Endothelial cell of umbilical vein (primary cell): ENCODE data around the gene STEAP1. TPM values are rescaled to one million over a fixed set of nuclear protein-coding genes. Genes with fewer than 3 reads are reported as not detected.
"Not testable (repeated sequence)": the region's sequence is repeated elsewhere in the genome, so short reads cannot be mapped to it uniquely, and the experiment has no call there.

Experiments used
- BruUV-seq: library from RNA; stranded (reverse); fragments of 400-500 nt; replicated peaks from 2 replicates; lab custom pipeline; 2021; lab: Mats Ljungman, UMichigan
- CTCF ChIA-PET: fragments of 300-600, 350-600 bp; sonication (Branson Sonifier 250); formaldehyde crosslinking; loops from one replicate; lab custom pipeline; 2021; ENCODE audit warnings: antibody characterized with exemption, inconsistent platforms; lab: Charles Lee
- POLR2A ChIA-PET: fragments of 300-600, 350-600 bp; sonication (Branson Sonifier 250); formaldehyde crosslinking; loops from one replicate; lab custom pipeline; 2021; ENCODE audit warnings: antibody characterized with exemption, inconsistent platforms; lab: Charles Lee
- DNase-seq: peaks from one replicate; pipeline ENCODE4 v3.0.0-alpha.2; 2011; ENCODE audit warnings: low read depth, low spot score
- FAIRE-seq: peaks from 2 replicates; lab custom pipeline; 2011; peaks lifted over from hg19 to GRCh38; lab: Jason Lieb, UNC
- H2AFZ ChIP-seq: 2 replicates; pipeline ENCODE4 v1.6.0; 2012; ENCODE audit warnings: low read depth, low read length, control low read depth, inconsistent platforms
- H3K27ac ChIP-seq: 2 replicates; pipeline ENCODE4 v1.5.1; 2011; ENCODE audit warnings: low read depth, mild to moderate bottlenecking, control low read depth, low read length, moderate library complexity; ENCODE audit not compliant: insufficient read depth
- H3K27me3 ChIP-seq, 2 experiments: 2 replicates each; pipeline versions ENCODE4 v1.6.0 to v1.6.1; 2011; ENCODE audit warnings: low read length in 2 of 2, mixed read lengths in 1 of 2; ENCODE audit not compliant: control insufficient read depth in 2 of 2, insufficient read depth in 2 of 2
- H3K36me3 ChIP-seq, 2 experiments: 2 replicates in 1 of 2; 3 replicates in 1 of 2; pipeline ENCODE4 v1.5.1; 2011; ENCODE audit warnings: low read length in 2 of 2, mild to moderate bottlenecking in 1 of 2, moderate library complexity in 1 of 2; ENCODE audit not compliant: control insufficient read depth in 2 of 2, insufficient read depth in 2 of 2; ENCODE audit errors: extremely low read depth in 1 of 2
- H3K4me1 ChIP-seq: 3 replicates; pipeline ENCODE4 v1.5.1; 2011; ENCODE audit warnings: mild to moderate bottlenecking, low read length; ENCODE audit not compliant: control insufficient read depth, insufficient read depth; ENCODE audit errors: extremely low read depth
- H3K4me2 ChIP-seq: 2 replicates; pipeline ENCODE4 v1.6.1; 2011; ENCODE audit warnings: low read length, control low read depth, mixed read lengths; ENCODE audit not compliant: insufficient read depth
- H3K4me3 ChIP-seq, 3 experiments: fragments of 200-600 bp in 1 of 3; sonication (generic), shearing (Covaris generic) in 1 of 3; replicated peaks in 1 of 3; 2 replicates each; pipeline ENCODE4 v1.5.1; 2011 to 2016; ENCODE audit warnings: control low read depth in 3 of 3, low read length in 3 of 3, mild to moderate bottlenecking in 2 of 3, inconsistent platforms in 1 of 3, low read depth in 1 of 3, moderate library complexity in 1 of 3; ENCODE audit not compliant: insufficient read depth in 1 of 3
- H3K79me2 ChIP-seq: 2 replicates; pipeline ENCODE4 v1.6.0; 2012; ENCODE audit warnings: low read length, inconsistent platforms; ENCODE audit not compliant: control insufficient read depth, insufficient read depth
- H3K9ac ChIP-seq: replicated peaks from 2 replicates; pipeline ENCODE3; 2011; ENCODE audit warnings: low read length, control low read depth; ENCODE audit not compliant: insufficient read depth; ENCODE audit errors: extremely low read depth
- H3K9me1 ChIP-seq: replicated peaks from 3 replicates; pipeline ENCODE4 v1.6.0; 2011; ENCODE audit warnings: mild to moderate bottlenecking, low read length; ENCODE audit not compliant: control insufficient read depth, insufficient read depth; ENCODE audit errors: extremely low read depth
- H3K9me3 ChIP-seq: replicated peaks from 2 replicates; pipeline ENCODE4 v1.5.1; 2012; ENCODE audit warnings: low read length, inconsistent platforms; ENCODE audit not compliant: control insufficient read depth, insufficient read depth
- H4K20me1 ChIP-seq: replicated peaks from 2 replicates; pipeline ENCODE3; 2011; ENCODE audit warnings: mild to moderate bottlenecking, low read length; ENCODE audit not compliant: control insufficient read depth, insufficient read depth; ENCODE audit errors: extremely low read depth
- dilution Hi-C: fragments of 300-500 bp; cut with MboI; formaldehyde crosslinking; loops from one replicate; pipeline ENCODE4 v1.15.0; 2019; ENCODE audit warnings: low sequenced_read_pairs; ENCODE audit not compliant: extremely low pct_ligation_motif_present
- intact Hi-C: fragments of 100-400 bp; cut with micrococcal nuclease; formaldehyde crosslinking; loops from one replicate; pipeline ENCODE4 v1.10.0; 2022
- polyA plus RNA-seq, 4 experiments: library from polyadenylated mRNA; depleted of rRNA in 3 of 4; stranded (reverse) in 3 of 4; unstranded in 1 of 4; fragments of >200 nt; gene quantifications; 2 replicates each; pipeline versions ENCODE4 v1.2.1 to v1.2.3, GENCODE V29; 2011 to 2012; ENCODE audit warnings: missing spikeins in 1 of 4
- total RNA-seq: library from RNA; stranded (reverse); gene quantifications from 2 replicates; pipeline ENCODE4 v1.2.3, GENCODE V29; 2021

The STEAP1 gene
- total and polyA plus RNA-seq, 2 donors (not counting 3 experiments of a cell fraction or from before 2014, with no cell fraction given) = 35.0 to 42.7 TPM

DNA sequence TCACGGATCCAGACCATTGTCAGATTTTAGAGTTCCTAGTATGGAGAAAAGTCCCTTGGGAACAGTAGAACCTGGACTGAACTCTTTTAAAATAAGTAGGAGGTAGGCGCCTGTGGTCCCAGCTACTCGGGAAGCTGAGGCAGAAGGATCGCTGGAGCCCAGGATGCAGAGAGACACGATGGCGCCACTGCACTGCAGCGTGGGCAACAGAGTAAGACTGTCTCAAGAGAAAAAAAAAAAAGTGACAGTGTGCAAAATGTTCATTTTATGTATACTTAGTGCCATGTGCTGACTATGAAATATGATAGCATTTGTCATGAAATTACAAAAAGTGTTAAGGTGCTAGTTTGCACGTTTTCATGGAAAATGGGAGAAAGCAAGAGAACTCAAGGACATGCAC, 22.5 kb upstream of the STEAP1 start:
- H3K9me3 ChIP-seq, dilution Hi-C loops, DNase-seq, H3K79me2 ChIP-seq, H3K36me3 ChIP-seq, BruUV-seq, H3K9ac ChIP-seq, H4K20me1 ChIP-seq, H3K4me2 ChIP-seq, CTCF ChIA-PET, POLR2A ChIA-PET, H3K4me3 ChIP-seq, H2AFZ ChIP-seq, FAIRE-seq, intact Hi-C loops, H3K4me1 ChIP-seq, H3K27me3 ChIP-seq, H3K27ac ChIP-seq, H3K9me1 ChIP-seq: not testable (repeated sequence)

DNA sequence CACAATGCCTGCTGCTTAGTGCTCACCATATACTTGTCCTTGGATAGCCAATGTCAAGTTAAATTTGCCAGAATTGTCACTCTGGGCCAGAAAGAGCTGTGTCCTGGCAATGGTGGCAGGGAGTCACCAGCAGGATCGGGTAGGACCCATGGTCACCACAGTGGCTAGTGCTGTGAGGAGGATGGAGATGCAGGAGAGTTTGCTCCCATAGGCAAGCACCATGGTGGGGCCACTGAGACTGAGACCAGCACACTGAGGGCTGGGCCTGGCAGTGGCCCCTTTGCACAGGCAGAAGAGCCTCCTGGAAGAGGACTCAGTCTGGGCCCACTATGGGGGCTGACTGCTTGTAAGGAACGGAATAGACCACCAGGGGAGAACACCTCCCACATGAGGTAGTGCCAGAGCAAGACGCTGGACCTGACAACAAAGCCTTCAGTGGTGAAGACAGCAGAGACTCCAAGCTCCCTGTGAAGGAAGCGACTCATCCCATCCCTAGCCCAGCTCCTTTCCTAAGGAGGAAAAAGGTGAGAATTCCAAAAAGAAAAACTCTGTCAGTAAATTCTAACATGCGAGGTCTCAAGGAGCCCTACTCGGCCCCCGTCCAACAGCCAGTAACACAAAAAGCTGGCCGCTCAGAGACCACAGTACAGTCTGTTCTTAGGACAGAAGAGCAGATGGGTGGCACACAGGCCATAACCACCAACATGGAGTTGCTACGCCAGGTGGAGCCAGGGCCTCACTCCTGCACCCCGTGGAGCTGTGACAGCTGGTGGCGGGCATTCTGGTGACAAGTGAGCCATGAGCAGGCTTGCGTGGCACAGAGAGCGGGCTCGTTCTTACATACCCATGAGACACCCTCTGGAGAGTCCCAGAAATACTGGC, 6.9 kb upstream of the STEAP1 start:
- H3K79me2 ChIP-seq, H3K9me1 ChIP-seq, H3K4me3 ChIP-seq, H4K20me1 ChIP-seq, dilution Hi-C loops, H3K27me3 ChIP-seq, H3K4me1 ChIP-seq, H3K9ac ChIP-seq, BruUV-seq, DNase-seq, H3K4me2 ChIP-seq, H3K9me3 ChIP-seq, FAIRE-seq, H3K36me3 ChIP-seq, H3K27ac ChIP-seq, H2AFZ ChIP-seq, intact Hi-C loops, POLR2A ChIA-PET: not testable (repeated sequence)
- CTCF ChIA-PET = interaction anchor here (0.9 to 1.3 kb wide), 3 partner anchors 280 to 1905 kb away, joined by 3 to 5 read pairs (median 3); no protein-coding TSS in a partner anchor
